Central memory CD8-positive, alpha-beta T cell (primary cell): ENCODE measurements around the gene PMEPA1.

Experiments used
- ATAC-seq: fragments of 150-1000 bp; cut with Tn5 transposase; replicated peaks from 2 replicates; pipeline ENCODE4 v1.10.0; 2022; ENCODE audit warnings: mild to moderate bottlenecking, moderate FRiP score, moderate number of reproducible peaks; ENCODE audit not compliant: poor library complexity, severe bottlenecking; ENCODE audit errors: extremely low read depth
- DNase-seq, 2 donors: peaks; one replicate each; pipeline ENCODE4 v3.0.0; 2021; ENCODE audit warnings: low spot score in 2 of 2
- H3K27ac Mint-ChIP-seq: one replicate; pipeline ENCODE4 v1.8.0; 2022; ENCODE audit warnings: low read depth, mild to moderate bottlenecking, moderate library complexity, mixed read lengths
- H3K27me3 Mint-ChIP-seq: one replicate; pipeline ENCODE4 v1.8.0; 2022; ENCODE audit warnings: mixed read lengths
- H3K36me3 Mint-ChIP-seq: one replicate; pipeline ENCODE4 v1.8.0; 2022; ENCODE audit warnings: mild to moderate bottlenecking, moderate library complexity, mixed read lengths; ENCODE audit not compliant: insufficient read depth
- H3K4me1 Mint-ChIP-seq: one replicate; pipeline ENCODE4 v1.8.0; 2022; ENCODE audit warnings: mixed read lengths
- H3K4me3 Mint-ChIP-seq: one replicate; pipeline ENCODE4 v1.8.0; 2022; ENCODE audit warnings: mild to moderate bottlenecking, moderate library complexity, mixed read lengths
- H3K9me3 Mint-ChIP-seq: one replicate; pipeline ENCODE4 v1.8.0; 2022; ENCODE audit warnings: mixed read lengths

PMEPA1 gene

DNA sequence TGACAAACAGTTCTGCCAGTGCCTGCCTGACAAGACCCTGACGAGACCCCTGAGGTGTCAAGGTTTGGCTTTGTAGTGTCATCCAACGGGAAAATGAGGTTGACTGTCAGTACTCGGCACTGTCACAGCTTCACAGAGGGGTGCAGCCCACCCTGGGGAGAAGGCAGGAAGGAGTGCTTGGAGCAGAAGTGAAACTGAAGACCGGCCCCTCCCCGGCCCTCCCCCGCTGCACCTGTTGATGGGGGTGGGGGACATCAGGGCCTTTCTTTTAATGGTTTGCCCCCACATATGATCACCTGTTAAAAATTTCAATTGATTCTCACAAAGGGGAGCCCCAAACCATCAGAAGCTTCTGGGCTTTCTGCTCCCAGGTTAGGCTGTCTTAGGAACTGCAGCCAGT lies 6.8 kb downstream of the PMEPA1 start:
- no peak for ATAC-seq
- no peak overlapping the region for H3K4me3 Mint-ChIP-seq
- no peak overlapping the region for H3K27ac Mint-ChIP-seq
- no peak for DNase-seq
- peaks cover 14% of the 10 kb centered on the region for H3K36me3 Mint-ChIP-seq
- peaks cover 7% of the 10 kb centered on the region for H3K4me1 Mint-ChIP-seq
- no peaks in the 10 kb centered on the region for H3K9me3 Mint-ChIP-seq
- H3K27me3 Mint-ChIP-seq, result peaks cover 12% of the 10 kb centered on the region

- Mint-ChIP-seq H3K27me3 (peaks cover 8% of the 10 kb centered on the region), H3K4me1 (peaks cover 6% of the 10 kb centered on the region), H3K36me3 (peaks cover 10% of the 10 kb centered on the region), H3K27ac (no peak overlapping the region), H3K9me3 (no peaks in the 10 kb centered on the region), H3K4me3 (no peak overlapping the region)
- no peak for DNase-seq
- ATAC-seq, result no peak
These were observed 7.3 kb downstream of the PMEPA1 start for GRCh38 chr20:57702521-57702920.

DNA sequence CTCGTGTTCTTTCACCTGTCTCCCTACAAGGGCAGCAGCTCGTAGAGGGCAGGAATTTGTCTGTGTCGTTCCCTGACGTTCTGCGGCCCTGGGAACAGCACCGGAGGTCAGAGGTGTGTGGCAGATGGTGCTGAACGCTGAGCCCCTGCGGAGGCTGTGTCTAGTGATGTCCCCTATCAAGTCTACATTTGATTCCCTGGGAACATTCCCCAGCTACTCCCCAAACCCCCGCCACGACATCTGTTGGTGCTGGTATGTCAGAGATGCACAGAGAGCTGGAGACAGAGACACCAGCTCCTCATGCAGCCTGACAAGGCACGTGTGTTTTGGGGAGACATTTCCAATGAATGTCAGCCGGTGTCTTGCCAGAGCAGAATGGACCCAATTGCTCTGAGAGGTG lies 7.7 kb downstream of the PMEPA1 start:
- DNase-seq (no peak), ATAC-seq (no peak)
- Mint-ChIP-seq H3K9me3 (no peaks in the 10 kb centered on the region), H3K4me1 (peaks cover 2% of the 10 kb centered on the region), H3K27me3 (peaks cover 8% of the 10 kb centered on the region), H3K4me3 (no peak overlapping the region), H3K36me3 (peaks cover 9% of the 10 kb centered on the region), H3K27ac (no peak overlapping the region)

GRCh38 chr20:57701651-57702050 lies 8.2 kb downstream of the PMEPA1 start:
- no peaks in the 10 kb centered on the region for H3K9me3 Mint-ChIP-seq
- DNase-seq, result no peak
- H3K4me3 Mint-ChIP-seq, result no peak overlapping the region
- no peaks in the 10 kb centered on the region for H3K4me1 Mint-ChIP-seq
- no peak overlapping the region for H3K27ac Mint-ChIP-seq
- no peak for ATAC-seq
- H3K36me3 Mint-ChIP-seq, result peaks cover 8% of the 10 kb centered on the region
- peaks cover 10% of the 10 kb centered on the region for H3K27me3 Mint-ChIP-seq

- Mint-ChIP-seq H3K36me3 (peaks cover 6% of the 10 kb centered on the region), H3K27ac (no peak overlapping the region), H3K9me3 (no peaks in the 10 kb centered on the region), H3K4me1 (no peaks in the 10 kb centered on the region), H3K27me3 (peaks cover 11% of the 10 kb centered on the region), H3K4me3 (no peak overlapping the region)
- ATAC-seq, result no peak
- no peak for DNase-seq
These were observed 8.7 kb downstream of the PMEPA1 start for GRCh38 chr20:57701090-57701489.

GRCh38 chr20:57699395-57699794 lies 10.4 kb downstream of the PMEPA1 start:
- ATAC-seq (no peak), DNase-seq (no peak)
- Mint-ChIP-seq H3K4me1 (no peaks in the 10 kb centered on the region), H3K9me3 (no peaks in the 10 kb centered on the region), H3K27me3 (peaks cover 11% of the 10 kb centered on the region), H3K27ac (no peak overlapping the region), H3K36me3 (peaks cover 2% of the 10 kb centered on the region), H3K4me3 (no peak overlapping the region)

DNA sequence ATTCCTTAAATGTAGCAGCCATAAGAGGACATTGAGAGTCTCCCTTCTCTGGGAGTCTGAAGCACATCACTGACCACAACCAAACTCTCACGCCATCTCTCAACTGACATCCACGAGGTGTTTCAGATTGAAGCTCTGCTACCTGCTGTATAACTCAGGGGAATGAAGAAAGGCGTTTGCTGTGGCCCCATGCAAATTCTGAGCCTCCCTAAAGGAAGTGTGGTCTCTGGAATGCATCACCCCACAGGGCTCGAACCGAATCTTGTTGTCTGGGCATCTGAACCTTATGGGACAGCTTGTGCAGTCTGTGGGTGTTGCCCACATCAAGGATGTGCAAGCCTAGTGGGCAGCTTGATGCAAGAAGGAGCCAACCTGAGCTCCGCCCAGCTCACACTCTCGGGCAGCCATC lies 10.9 kb downstream of the PMEPA1 start:
- Mint-ChIP-seq H3K36me3 (peaks cover 2% of the 10 kb centered on the region), H3K27ac (no peak overlapping the region), H3K4me1 (no peaks in the 10 kb centered on the region), H3K9me3 (no peaks in the 10 kb centered on the region), H3K27me3 (peaks cover 11% of the 10 kb centered on the region), H3K4me3 (no peak overlapping the region)
- ATAC-seq (no peak), DNase-seq (no peak)

DNA sequence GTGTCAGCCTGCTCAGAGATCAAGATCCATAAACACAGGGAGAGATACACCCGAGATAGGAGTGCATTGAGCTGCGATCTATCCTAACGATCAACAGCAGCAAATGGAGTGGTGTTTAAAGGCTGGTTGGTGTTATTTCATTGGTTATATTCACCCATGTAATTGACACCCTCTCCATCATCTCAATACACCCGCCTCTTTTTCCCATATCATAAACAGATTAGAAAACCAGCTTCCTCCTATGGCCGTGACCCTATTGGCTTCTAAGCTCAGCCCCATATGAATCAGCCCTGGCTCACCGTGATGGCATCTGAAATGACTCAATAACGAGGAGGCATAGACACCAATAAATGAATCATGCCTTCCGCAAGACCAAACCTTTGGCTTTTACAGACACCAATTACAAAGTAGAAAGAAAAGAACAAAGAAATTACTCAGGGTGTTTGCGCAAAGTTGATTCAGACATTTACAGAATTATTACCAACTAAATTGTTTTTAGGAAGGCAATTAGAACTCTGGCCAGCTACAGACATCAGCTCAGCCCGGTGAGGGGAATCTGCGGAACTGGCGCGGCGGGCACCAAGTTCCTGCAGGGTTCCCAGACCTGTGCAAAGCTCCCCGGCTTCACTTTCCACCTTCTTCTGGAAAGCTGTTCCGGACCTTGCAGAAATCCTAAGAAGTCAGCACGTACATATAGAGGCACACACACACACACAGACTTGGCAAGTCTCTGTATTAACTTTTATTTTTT lies 11.5 kb downstream of the PMEPA1 start:
- no peak overlapping the region for H3K27ac Mint-ChIP-seq
- no peak for DNase-seq
- ATAC-seq, result peak; percentile 67
- H3K36me3 Mint-ChIP-seq, result peaks cover 2% of the 10 kb centered on the region
- no peak overlapping the region for H3K4me3 Mint-ChIP-seq
- peaks cover 11% of the 10 kb centered on the region for H3K27me3 Mint-ChIP-seq
- no peaks in the 10 kb centered on the region for H3K4me1 Mint-ChIP-seq
- no peaks in the 10 kb centered on the region for H3K9me3 Mint-ChIP-seq

GRCh38 chr20:57697543-57697942 lies 12.3 kb downstream of the PMEPA1 start:
- H3K36me3 Mint-ChIP-seq, result no peaks in the 10 kb centered on the region
- H3K4me1 Mint-ChIP-seq, result no peaks in the 10 kb centered on the region
- DNase-seq, result no peak
- no peak overlapping the region for H3K27ac Mint-ChIP-seq
- ATAC-seq, result no peak
- H3K4me3 Mint-ChIP-seq, result no peak overlapping the region
- H3K9me3 Mint-ChIP-seq, result no peaks in the 10 kb centered on the region
- H3K27me3 Mint-ChIP-seq, result peaks cover 11% of the 10 kb centered on the region

- no peak overlapping the region for H3K4me3 Mint-ChIP-seq
- DNase-seq (no peak), ATAC-seq (no peak)
- no peak overlapping the region for H3K27ac Mint-ChIP-seq
- no peaks in the 10 kb centered on the region for H3K9me3 Mint-ChIP-seq
- no peaks in the 10 kb centered on the region for H3K4me1 Mint-ChIP-seq
- peaks cover 11% of the 10 kb centered on the region for H3K27me3 Mint-ChIP-seq
- H3K36me3 Mint-ChIP-seq, result no peaks in the 10 kb centered on the region
These were observed 13.3 kb downstream of the PMEPA1 start for GRCh38 chr20:57696401-57696961.

- DNase-seq, result no peak
- Mint-ChIP-seq H3K27me3 (peaks cover 11% of the 10 kb centered on the region), H3K4me1 (no peaks in the 10 kb centered on the region), H3K9me3 (no peaks in the 10 kb centered on the region), H3K27ac (no peak overlapping the region), H3K4me3 (no peak overlapping the region), H3K36me3 (no peaks in the 10 kb centered on the region)
- ATAC-seq, result no peak
These were observed 13.9 kb downstream of the PMEPA1 start for GRCh38 chr20:57695940-57696339.

- H3K27ac Mint-ChIP-seq, result no peak overlapping the region
- H3K4me3 Mint-ChIP-seq, result no peak overlapping the region
- no peaks in the 10 kb centered on the region for H3K9me3 Mint-ChIP-seq
- H3K36me3 Mint-ChIP-seq, result no peaks in the 10 kb centered on the region
- no peaks in the 10 kb centered on the region for H3K4me1 Mint-ChIP-seq
- H3K27me3 Mint-ChIP-seq, result peaks cover 11% of the 10 kb centered on the region
- DNase-seq, result no peak
- no peak for ATAC-seq
These were observed 14.8 kb downstream of the PMEPA1 start for GRCh38 chr20:57695012-57695411.

GRCh38 chr20:57694481-57694880 lies 15.3 kb downstream of the PMEPA1 start:
- Mint-ChIP-seq H3K27me3 (peaks cover 11% of the 10 kb centered on the region), H3K4me3 (no peak overlapping the region), H3K27ac (no peak overlapping the region), H3K36me3 (no peaks in the 10 kb centered on the region), H3K4me1 (no peaks in the 10 kb centered on the region), H3K9me3 (no peaks in the 10 kb centered on the region)
- ATAC-seq, result no peak
- no peak for DNase-seq
